ENCODE results near the gene SNX9. TPM values are rescaled to one million over a fixed set of nuclear protein-coding genes. Genes with fewer than 3 reads are reported as not detected.

Gene SNX9
- polyA plus RNA-seq, 1 donor from 2014 or later = 7.0 TPM

- Histone ChIP-seq H3K9me3 (ENCODE audit: low read length) (no peaks in the 10 kb centered on the region), H3K4me3 (ENCODE audit: low read length) (no peak overlapping the region), H3K4me2 (ENCODE audit: low read length) (no peak overlapping the region), H3K9me2 (ENCODE audit: insufficient read depth, low read length) (no peaks in the 10 kb centered on the region), H2AFZ (ENCODE audit: low read depth, low read length) (no peak overlapping the region), H3K9ac (ENCODE audit: low read length) (no peak overlapping the region), H3K36me3 (ENCODE audit: insufficient read depth, low read length) (no peaks in the 10 kb centered on the region), H3F3A (ENCODE audit: insufficient read depth, low read length, poor library complexity, severe bottlenecking) (no peaks in the 10 kb centered on the region), H3K79me2 (replicated peaks; ENCODE audit: insufficient read depth, low read length) (peaks cover 3% of the 10 kb centered on the region), H4K20me1 (ENCODE audit: insufficient read depth) (no peaks in the 10 kb centered on the region), H3K27ac (ENCODE audit: low read length) (no peak overlapping the region), H3K27me3 (ENCODE audit: insufficient read depth, low read depth, low read length) (no peaks in the 10 kb centered on the region)
- TF ChIP-seq TAF1 (IDR thresholded peaks at IDR 0.05; ENCODE audit: low read depth) (no peak), SMC3 (conservative IDR thresholded peaks at IDR 0.05; ENCODE audit: poor library complexity) (no peak), RAD21 (conservative IDR thresholded peaks at IDR 0.05) (no peak)
Observed at GRCh38 chr6:157867155-157867559, 44.1 kb downstream of the SNX9 start.

- H3K9me3 ChIP-seq (ENCODE audit: low read length) = no peaks in the 10 kb centered on the region
- TF ChIP-seq RAD21 (conservative IDR thresholded peaks at IDR 0.05) (no peak), REST (IDR thresholded peaks at IDR 0.05; ENCODE audit: borderline replicate concordance) (no peak)
- H3K4me3 ChIP-seq (ENCODE audit: low read length) = no peak overlapping the region
- H3K79me2 ChIP-seq (replicated peaks; ENCODE audit: insufficient read depth, low read length) = peaks cover 3% of the 10 kb centered on the region
- H2AFZ ChIP-seq (ENCODE audit: low read depth, low read length) = no peak overlapping the region
- no peaks in the 10 kb centered on the region for H3K27me3 ChIP-seq (ENCODE audit: insufficient read depth, low read depth, low read length)
- H3K9me2 ChIP-seq (ENCODE audit: insufficient read depth, low read length) = no peaks in the 10 kb centered on the region
- H3K9ac ChIP-seq (ENCODE audit: low read length) = no peak overlapping the region
- no peak overlapping the region for H3K27ac ChIP-seq (ENCODE audit: low read length)
- no peak overlapping the region for H3K4me2 ChIP-seq (ENCODE audit: low read length)
- no peaks in the 10 kb centered on the region for H3K36me3 ChIP-seq (ENCODE audit: insufficient read depth, low read length)
- no peaks in the 10 kb centered on the region for H3F3A ChIP-seq (ENCODE audit: insufficient read depth, low read length, poor library complexity, severe bottlenecking)
- H4K20me1 ChIP-seq (ENCODE audit: insufficient read depth) = no peaks in the 10 kb centered on the region
Observed at GRCh38 chr6:157867981-157868380, 44.9 kb downstream of the SNX9 start.

GRCh38 chr6:157868835-157869234 lies 45.8 kb downstream of the SNX9 start:
- Histone ChIP-seq H3K4me3 (ENCODE audit: low read length) (no peak overlapping the region), H3K4me2 (ENCODE audit: low read length) (no peak overlapping the region), H2AFZ (ENCODE audit: low read depth, low read length) (no peak overlapping the region), H3K9ac (ENCODE audit: low read length) (no peak overlapping the region), H3K9me2 (ENCODE audit: insufficient read depth, low read length) (no peaks in the 10 kb centered on the region), H4K20me1 (ENCODE audit: insufficient read depth) (no peaks in the 10 kb centered on the region), H3K27ac (ENCODE audit: low read length) (no peak overlapping the region), H3K79me2 (replicated peaks; ENCODE audit: insufficient read depth, low read length) (peaks cover 3% of the 10 kb centered on the region), H3F3A (ENCODE audit: insufficient read depth, low read length, poor library complexity, severe bottlenecking) (no peaks in the 10 kb centered on the region), H3K27me3 (ENCODE audit: insufficient read depth, low read depth, low read length) (no peaks in the 10 kb centered on the region), H3K36me3 (ENCODE audit: insufficient read depth, low read length) (no peaks in the 10 kb centered on the region), H3K9me3 (ENCODE audit: low read length) (no peaks in the 10 kb centered on the region)
- TF ChIP-seq RAD21 (conservative IDR thresholded peaks at IDR 0.05) = no peak

- Histone ChIP-seq H4K20me1 (ENCODE audit: insufficient read depth) (no peaks in the 10 kb centered on the region), H3K4me3 (ENCODE audit: low read length) (no peak overlapping the region), H3K27me3 (ENCODE audit: insufficient read depth, low read depth, low read length) (no peaks in the 10 kb centered on the region), H3K79me2 (replicated peaks; ENCODE audit: insufficient read depth, low read length) (peaks cover 3% of the 10 kb centered on the region), H3F3A (ENCODE audit: insufficient read depth, low read length, poor library complexity, severe bottlenecking) (no peaks in the 10 kb centered on the region), H3K9me3 (ENCODE audit: low read length) (no peaks in the 10 kb centered on the region), H3K27ac (ENCODE audit: low read length) (no peak overlapping the region), H3K4me2 (ENCODE audit: low read length) (no peak overlapping the region), H2AFZ (ENCODE audit: low read depth, low read length) (no peak overlapping the region), H3K9me2 (ENCODE audit: insufficient read depth, low read length) (no peaks in the 10 kb centered on the region), H3K9ac (ENCODE audit: low read length) (no peak overlapping the region), H3K36me3 (ENCODE audit: insufficient read depth, low read length) (no peaks in the 10 kb centered on the region)
- no peak for TF ChIP-seq MXI1 (conservative IDR thresholded peaks at IDR 0.05; ENCODE audit: poor library complexity, severe bottlenecking)
- no peak for TF ChIP-seq EZH2 (IDR thresholded peaks at IDR 0.05; ENCODE audit: borderline replicate concordance, insufficient read depth, low read length, poor library complexity, severe bottlenecking)
- no peak for TF ChIP-seq CTCF (IDR thresholded peaks at IDR 0.05; ENCODE audit: poor library complexity, severe bottlenecking)
- TF ChIP-seq EP300 (conservative IDR thresholded peaks at IDR 0.05; ENCODE audit: poor library complexity, severe bottlenecking) = no peak
- TF ChIP-seq SMC3 (conservative IDR thresholded peaks at IDR 0.05; ENCODE audit: poor library complexity) = no peak
- TF ChIP-seq REST (IDR thresholded peaks at IDR 0.05; ENCODE audit: borderline replicate concordance) = no peak
- no peak for TF ChIP-seq POLR2AphosphoS5 (IDR thresholded peaks at IDR 0.05)
- TF ChIP-seq RAD21 (conservative IDR thresholded peaks at IDR 0.05) = no peak
Observed at GRCh38 chr6:157869673-157870302, 46.7 kb downstream of the SNX9 start.

Measured in neural cell (in vitro differentiated cells).